HepG2 (cell line): Measurements from ENCODE around the gene MBNL3. TPM values are rescaled to one million over a fixed set of nuclear protein-coding genes. Genes with fewer than 3 reads are reported as not detected.

ENCODE experiments used
- CBX5 ChIP-seq: sonication (generic); formaldehyde crosslinking; IDR thresholded peaks from 2 replicates; pipeline ENCODE4 v1.4.0; 2020; ENCODE audit warnings: missing genetic modification reagents, borderline replicate concordance
- CREB1 ChIP-seq, 2 experiments: fragments of 450-650 bp in 1 of 2; IDR thresholded peaks; 2 replicates each; pipeline ENCODE4 v1.6.1; 2016 to 2017; ENCODE audit warnings: control low read depth in 1 of 2, mild to moderate bottlenecking in 1 of 2, missing compliant biosample characterization in 1 of 2, missing genetic modification characterization in 1 of 2
- CSRNP1 ChIP-seq: sonication (generic); formaldehyde crosslinking; IDR thresholded peaks from 2 replicates; pipeline ENCODE4 v1.8.1; 2023; ENCODE audit warnings: mild to moderate bottlenecking, missing genetic modification reagents
- DNMT3B ChIP-seq: conservative IDR thresholded peaks from 2 replicates; pipeline ENCODE4 v1.6.1; 2016; ENCODE audit warnings: missing biosample characterization, control low read depth
- EP300 ChIP-seq, 3 experiments: sonication (generic) in 1 of 3; formaldehyde crosslinking in 1 of 3; IDR thresholded peaks; 2 replicates each; pipeline versions ENCODE4 v1.5.1 to v1.6.1; 2011 to 2020; ENCODE audit warnings: low read depth in 2 of 3, low read length in 2 of 3, borderline replicate concordance in 1 of 3, improper control_type of control experiment in 1 of 3, mild to moderate bottlenecking in 1 of 3, missing genetic modification reagents in 1 of 3, moderate library complexity in 1 of 3
- KAT8 ChIP-seq: IDR thresholded peaks from 2 replicates; pipeline ENCODE4 v1.6.1; 2016; ENCODE audit warnings: missing genetic modification reagents, missing compliant biosample characterization
- KDM6A ChIP-seq: IDR thresholded peaks from 2 replicates; pipeline ENCODE4 v1.6.1; 2016; ENCODE audit warnings: low read depth
- MED1 ChIP-seq: sonication (generic); formaldehyde crosslinking; IDR thresholded peaks from 2 replicates; pipeline ENCODE4 v1.4.0; 2020; ENCODE audit warnings: missing genetic modification reagents
- MED13 ChIP-seq: sonication (generic); formaldehyde crosslinking; IDR thresholded peaks from 2 replicates; pipeline ENCODE4 v1.5.0; 2020; ENCODE audit warnings: missing genetic modification reagents
- MZF1 ChIP-seq: sonication (generic); formaldehyde crosslinking; IDR thresholded peaks from 2 replicates; pipeline ENCODE4 v1.8.1; 2023; ENCODE audit warnings: mild to moderate bottlenecking, missing genetic modification reagents, borderline replicate concordance
- NCOA2 ChIP-seq: sonication (generic); formaldehyde crosslinking; IDR thresholded peaks from 2 replicates; pipeline ENCODE4 v1.8.0; 2022; ENCODE audit warnings: inconsistent platforms
- NR2F6 ChIP-seq, 2 experiments: IDR thresholded peaks; 2 replicates each; pipeline ENCODE4 v1.6.1; 2016; ENCODE audit warnings: antibody characterized with exemption in 1 of 2, mild to moderate bottlenecking in 1 of 2
- POGZ ChIP-seq: sonication (generic); formaldehyde crosslinking; IDR thresholded peaks from 2 replicates; pipeline ENCODE4 v1.4.0; 2020; ENCODE audit warnings: mild to moderate bottlenecking, missing genetic modification reagents
- RCOR2 ChIP-seq: IDR thresholded peaks from 2 replicates; pipeline ENCODE4 v1.6.1; 2016; ENCODE audit warnings: missing biosample characterization, missing genetic modification reagents
- RXRB ChIP-seq: IDR thresholded peaks from 2 replicates; pipeline ENCODE4 v1.6.1; 2016; ENCODE audit warnings: borderline replicate concordance, missing genetic modification reagents, missing compliant biosample characterization
- SALL1 ChIP-seq: sonication (generic); formaldehyde crosslinking; IDR thresholded peaks from 2 replicates; pipeline ENCODE4 v1.8.0; 2022; ENCODE audit warnings: mild to moderate bottlenecking, missing genetic modification reagents
- SAP130 ChIP-seq: IDR thresholded peaks from 2 replicates; pipeline ENCODE4 v1.6.1; 2016; ENCODE audit warnings: low read depth
- SIX4 ChIP-seq: sonication (generic); formaldehyde crosslinking; IDR thresholded peaks from 2 replicates; pipeline ENCODE4 v1.4.0; 2020; ENCODE audit warnings: missing genetic modification reagents
- SMC3 ChIP-seq: IDR thresholded peaks from 2 replicates; pipeline ENCODE4 v1.6.1; 2011; ENCODE audit warnings: low read length, improper control_type of control experiment
- TEAD3 ChIP-seq: optimal IDR thresholded peaks from 2 replicates; pipeline ENCODE3; 2016; ENCODE audit warnings: borderline replicate concordance
- THAP11 ChIP-seq: IDR thresholded peaks from 2 replicates; pipeline ENCODE4 v1.6.1; 2016; ENCODE audit warnings: missing biosample characterization, missing genetic modification reagents
- ZBTB39 ChIP-seq: sonication (generic); formaldehyde crosslinking; IDR thresholded peaks from 2 replicates; pipeline ENCODE4 v1.5.0; 2020; ENCODE audit warnings: missing genetic modification reagents
- ZBTB7B ChIP-seq: sonication (generic); formaldehyde crosslinking; IDR thresholded peaks from 2 replicates; pipeline ENCODE4 v1.4.0; 2020; ENCODE audit warnings: missing genetic modification reagents
- ZFYVE20 ChIP-seq: sonication (generic); formaldehyde crosslinking; IDR thresholded peaks from 2 replicates; pipeline ENCODE4 v1.8.0; 2023; ENCODE audit warnings: low read depth, mild to moderate bottlenecking, moderate library complexity, missing genetic modification reagents, borderline replicate concordance
- ZNF264 ChIP-seq: sonication (generic); formaldehyde crosslinking; IDR thresholded peaks from 2 replicates; pipeline ENCODE4 v1.4.0; 2020; ENCODE audit warnings: missing genetic modification reagents
- polyA plus RNA-seq, 8 experiments: library from polyadenylated mRNA; depleted of rRNA in 3 of 8; stranded (reverse) in 7 of 8; unstranded in 1 of 8; fragments of >200 nt; fragmentation: Illumina TruSeq in 4 of 8; extraction: Trizol in 4 of 8; gene quantifications; 2 replicates each; pipeline versions ENCODE4 v1.2.1 to v1.2.3, GENCODE V29; 2011 to 2016; ENCODE audit warnings: low read depth in 4 of 8, missing spikeins in 1 of 8, mixed read lengths in 1 of 8; ENCODE audit not compliant: insufficient read depth in 1 of 8
- total RNA-seq, 5 experiments: library from RNA; depleted of rRNA; stranded (reverse); fragments of >200 nt; fragmentation: Illumina TruSeq; extraction: Trizol; gene quantifications; 2 replicates each; pipeline ENCODE4 v1.2.3, GENCODE V29; 2016; ENCODE audit warnings: low read depth in 1 of 5

Gene MBNL3
- total and polyA plus RNA-seq, 2 of the 13 experiments (the other 11 are each of a cell fraction or from before 2014, with no cell fraction given) = 155 to 257 TPM

GRCh38 chrX:132367984-132368383 is 120.9 kb downstream of the MBNL3 start (continued):
- no peak for TF ChIP-seq CSRNP1 (CRISPR knock-in tag)
- peak; percentile 42; the same call in 1 of the 2 replicates for TF ChIP-seq SAP130 (CRISPR knock-in tag)
- TF ChIP-seq MED1 (CRISPR knock-in tag) = peak; percentile 86
- peak; percentile 98 for TF ChIP-seq ZBTB7B (CRISPR knock-in tag)
- TF ChIP-seq KAT8 = peak; percentile 44; the same call in 1 of the 2 replicates
- TF ChIP-seq KDM6A (CRISPR knock-in tag) = 0 out of 2 replicates have a peak, but pooled peaks have one; percentile 40
- TF ChIP-seq CBX5 (CRISPR knock-in tag) = no peak
- no peak for TF ChIP-seq MZF1 (CRISPR knock-in tag)
- 0 out of 2 replicates have a peak, but pooled peaks have one; percentile 38 for TF ChIP-seq RCOR2 (CRISPR knock-in tag)
- peak in 1 of 2 experiments; percentile 93; a peak in 2 of 4 replicates for TF ChIP-seq EP300 (IDR thresholded peaks at IDR 0.05; ENCODE audit: low read depth in 2 of 2, low read length in 2 of 2)
- 0 out of 2 replicates have a peak, but pooled peaks have one; percentile 44 for TF ChIP-seq EP300 (CRISPR knock-in tag; IDR thresholded peaks at IDR 0.05; ENCODE audit: borderline replicate concordance)
- no peak for TF ChIP-seq CREB1 (IDR thresholded peaks at IDR 0.05)
- TF ChIP-seq CREB1 (CRISPR knock-in tag; IDR thresholded peaks at IDR 0.05) = no peak
- peak; percentile 57; the same call in 1 of the 2 replicates for TF ChIP-seq NR2F6 (IDR thresholded peaks at IDR 0.05)
- TF ChIP-seq NR2F6 (CRISPR knock-in tag; IDR thresholded peaks at IDR 0.05) = peak; percentile 78
- TF ChIP-seq RXRB (CRISPR knock-in tag) = 0 out of 2 replicates have a peak, but pooled peaks have one; percentile 46
- peak; percentile 10; the same call in 1 of the 2 replicates for TF ChIP-seq SMC3
- 0 out of 2 replicates have a peak, but pooled peaks have one; percentile 49 for TF ChIP-seq MED13 (CRISPR knock-in tag)
- peak; percentile 55; the same call in 1 of the 2 replicates for TF ChIP-seq SALL1 (CRISPR knock-in tag)
- TF ChIP-seq ZBTB39 (CRISPR knock-in tag) = no peak
- peak; percentile 89 for TF ChIP-seq NCOA2 (CRISPR knock-in tag)
- TF ChIP-seq THAP11 (CRISPR knock-in tag) = peak; percentile 52
- TF ChIP-seq ZNF264 (CRISPR knock-in tag) = 0 out of 2 replicates have a peak, but pooled peaks have one; percentile 33
- TF ChIP-seq POGZ = peak; percentile 54
- TF ChIP-seq SIX4 (CRISPR knock-in tag) = peak; percentile 81
- TF ChIP-seq ZFYVE20 (CRISPR knock-in tag) = no peak
- TF ChIP-seq TEAD3 (CRISPR knock-in tag) = peak; percentile 83
- TF ChIP-seq DNMT3B (CRISPR knock-in tag) = no peak
